Activated CD4-positive, alpha-beta T cell treated with anti-CD3 and anti-CD28 coated beads, Interleukin-2, amount 50 U/mL, for 4 hours (primary cell): ENCODE measurements around the gene CCL27.
A peak's percentile ranks its signal among the peaks of the same experiment; 100 is the strongest.

Experiments used
- DNase-seq, 2 experiments: peaks; one replicate each; pipeline ENCODE4 v3.0.0-alpha.2; 2020

CCL27 gene

DNA sequence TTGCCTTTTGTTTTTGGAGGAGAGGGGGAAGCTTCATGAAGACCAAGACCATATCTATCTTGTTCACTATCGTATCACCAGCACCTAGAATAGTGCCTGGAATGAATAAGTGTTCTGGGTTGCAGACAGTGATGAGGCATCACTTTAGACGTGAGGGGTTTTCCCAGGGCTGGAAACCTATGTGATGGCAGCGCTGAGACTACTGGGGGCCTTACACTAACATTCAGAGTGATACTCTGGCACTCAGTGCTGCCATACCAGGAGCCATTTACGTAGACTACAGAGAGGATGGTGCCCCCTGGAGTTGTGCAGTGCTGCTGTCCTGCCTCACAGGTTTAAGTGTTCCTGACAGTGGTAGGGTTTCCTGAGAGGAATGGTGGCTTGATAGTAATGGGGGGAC is 21.7 kb upstream of the CCL27 start:
- DNase-seq = no peak

- no peak for DNase-seq
These were observed 13.4 kb upstream of the CCL27 start for GRCh38 chr9:34675869-34676268.

- DNase-seq = peak; percentile 48 to 57
These were observed 12.7 kb upstream of the CCL27 start for GRCh38 chr9:34675048-34675714.

- no peak for DNase-seq
These were observed 12.0 kb upstream of the CCL27 start for GRCh38 chr9:34674440-34674839.

GRCh38 chr9:34671307-34671706 is 8.8 kb upstream of the CCL27 start:
- DNase-seq = no peak

- DNase-seq = no peak
These were observed 7.5 kb upstream of the CCL27 start for GRCh38 chr9:34669809-34670562.

GRCh38 chr9:34665381-34666250 is 3.2 kb upstream of the CCL27 start:
- DNase-seq = peak; percentile 84 to 87

DNA sequence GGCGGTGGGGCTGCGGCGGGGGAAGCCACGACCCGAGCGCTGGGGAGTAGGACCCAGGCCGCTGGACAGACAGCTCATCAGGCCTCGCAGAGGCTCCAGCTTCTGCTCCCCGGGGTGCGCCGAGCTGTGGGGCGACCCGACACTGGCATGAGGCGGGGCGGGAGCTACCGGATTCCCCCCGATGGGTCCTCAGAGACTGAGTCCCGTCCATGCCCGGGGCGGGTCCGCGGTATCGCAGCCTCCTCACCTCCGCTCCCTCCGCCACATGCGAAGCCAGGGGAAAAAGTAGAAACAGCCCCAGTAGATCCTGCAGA is 2.6 kb upstream of the CCL27 start:
- DNase-seq = no peak

- DNase-seq = peak; percentile 56 to 61
These were observed 2.0 kb upstream of the CCL27 start for GRCh38 chr9:34664281-34665066.

GRCh38 chr9:34663303-34663605 is 797 bp upstream of the CCL27 start:
- no peak for DNase-seq

DNA sequence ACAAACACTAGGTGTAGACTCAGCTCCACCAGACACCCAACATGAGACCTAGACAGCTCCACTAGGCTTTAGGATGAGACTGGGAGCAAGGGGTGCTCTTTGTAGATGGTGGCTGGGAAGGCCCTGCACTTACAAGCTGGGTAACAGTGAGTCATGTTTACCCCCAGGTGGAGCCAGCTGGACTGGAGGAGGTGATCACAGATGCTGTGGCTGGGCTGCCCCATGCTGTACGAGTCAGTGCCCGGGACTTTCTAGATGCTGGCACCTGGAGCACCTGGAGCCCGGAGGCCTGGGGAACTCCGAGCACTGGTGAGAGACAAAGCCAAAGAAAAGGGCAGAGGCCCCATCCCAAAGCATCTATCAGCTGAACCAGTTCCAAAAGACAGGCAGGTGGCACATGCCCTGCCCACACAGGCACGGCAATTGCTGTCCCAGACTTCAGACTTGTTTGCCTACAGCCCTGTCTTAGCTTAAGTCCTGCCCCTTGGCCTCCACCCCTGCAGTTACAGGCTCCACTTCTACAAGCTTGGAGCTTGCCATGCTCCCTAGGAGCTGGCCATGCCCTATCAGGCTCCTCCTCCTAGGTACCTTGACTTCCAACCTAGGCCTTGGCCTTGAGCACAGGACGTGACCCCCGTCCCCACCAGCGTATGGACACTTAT is 2.7 kb downstream of the CCL27 start:
- no peak for DNase-seq

GRCh38 chr9:34658461-34658860 is 4.0 kb downstream of the CCL27 start:
- DNase-seq = no peak

GRCh38 chr9:34656992-34657391 is 5.5 kb downstream of the CCL27 start:
- no peak for DNase-seq

GRCh38 chr9:34655394-34655793 is 7.1 kb downstream of the CCL27 start:
- no peak for DNase-seq

DNA sequence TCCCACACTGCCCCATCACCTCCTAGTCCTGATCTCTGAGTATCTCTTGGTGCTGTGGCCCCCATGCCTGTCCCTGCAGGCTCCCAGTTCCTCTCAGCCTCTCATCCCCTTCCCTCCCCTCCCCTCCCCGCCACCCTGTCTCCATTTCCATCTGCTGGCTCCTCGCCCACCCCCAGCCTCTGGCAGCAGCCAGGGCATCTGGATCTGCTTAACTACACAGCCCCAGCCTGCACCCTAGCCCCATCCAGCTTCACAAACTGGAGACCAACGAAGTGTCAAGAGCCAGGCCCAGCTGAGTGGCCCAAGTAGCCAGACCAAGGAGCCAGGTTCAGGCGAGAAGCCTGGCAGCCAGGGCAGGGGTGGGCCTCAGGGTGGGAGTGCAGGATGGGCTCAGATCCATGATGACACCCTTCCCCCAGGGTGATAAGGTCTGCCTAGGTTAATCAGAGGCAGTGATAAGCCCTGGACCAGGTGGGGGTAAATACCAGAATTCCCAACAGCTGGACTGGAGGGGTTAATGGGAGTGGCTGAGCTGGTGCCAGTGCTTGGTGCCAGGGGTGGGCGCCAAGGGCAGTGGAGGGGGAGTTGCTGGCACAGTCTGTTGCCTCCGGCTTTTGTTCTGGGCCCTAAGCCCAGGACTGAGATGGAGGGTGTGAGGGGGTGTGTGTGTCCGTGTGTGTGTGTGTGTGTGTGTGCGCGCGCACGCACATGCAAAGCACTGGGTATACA is 8.0 kb downstream of the CCL27 start:
- no peak for DNase-seq

- no peak for DNase-seq
These were observed 9.0 kb downstream of the CCL27 start for GRCh38 chr9:34653151-34654072.

- DNase-seq = no peak
These were observed 9.9 kb downstream of the CCL27 start for GRCh38 chr9:34652602-34653000.

DNA sequence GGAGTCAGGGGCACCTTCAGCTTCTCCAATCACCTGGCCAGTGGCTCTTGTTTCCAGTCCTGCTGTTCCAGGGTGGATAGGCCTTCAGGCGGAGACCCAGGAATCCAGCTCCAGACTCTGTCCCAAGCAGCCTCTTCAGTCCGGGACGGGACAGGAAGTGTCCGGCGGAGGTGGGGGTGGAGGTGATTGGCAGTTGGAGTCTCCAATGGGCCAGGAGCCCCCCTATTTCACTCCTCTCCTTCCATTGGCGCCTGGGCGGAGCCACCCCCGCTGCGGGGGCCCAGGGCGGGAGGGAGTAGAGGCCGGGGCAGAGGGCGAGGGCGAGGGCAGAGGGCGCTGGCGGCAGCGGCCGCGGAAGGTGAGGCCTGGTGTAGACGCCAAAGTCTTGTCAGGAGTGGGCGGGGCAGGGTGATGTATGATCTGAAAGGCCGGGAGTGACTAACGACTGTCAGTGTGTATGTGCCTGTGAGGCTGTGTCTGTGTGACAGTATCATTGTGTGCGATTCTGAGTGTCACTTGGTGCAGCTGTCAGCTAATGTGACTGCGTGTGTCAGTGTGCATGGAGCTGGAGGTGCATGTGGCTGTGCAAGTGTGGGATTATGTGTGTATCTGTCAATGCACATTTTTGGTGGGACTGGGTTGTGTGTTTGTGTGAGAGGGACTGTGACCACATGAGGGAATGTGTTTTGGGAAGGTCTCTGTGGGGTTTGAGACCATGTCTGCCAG is 10.4 kb downstream of the CCL27 start, which contains the start of gene IL11RA:
TSS of gene IL11RA (plus strand) at position 310 of the 726 bp plus-strand sequence. CDS start 3,033 bp downstream, outside the sequence.
- DNase-seq = peak; percentile 45 to 49

GRCh38 chr9:34651321-34651720 is 11.1 kb downstream of the CCL27 start:
- no peak for DNase-seq

GRCh38 chr9:34650816-34651215 is 11.6 kb downstream of the CCL27 start:
- no peak for DNase-seq
